GM23338 (cell line): ENCODE results near the gene UST. TPM values are rescaled to one million over a fixed set of nuclear protein-coding genes. Genes with fewer than 3 reads are reported as not detected.
"Not testable (repeated sequence)": the region's sequence is repeated elsewhere in the genome, so short reads cannot be mapped to it uniquely, and the experiment has no call there.

Experiments used
- ATAC-seq: fragments of 200-7000 bp; cut with Tn5 transposase; 3 replicates; pipeline ENCODE4 v1.9.1; 2020
- DNase-seq: peaks from one replicate; pipeline ENCODE4 v3.0.0-alpha.2; 2015; ENCODE audit warnings: low spot score
- H2AFZ ChIP-seq: fragments of 200-600 bp; sonication (generic); 2 replicates; pipeline ENCODE4 v1.8.0; 2016; ENCODE audit warnings: antibody characterized with exemption, mild to moderate bottlenecking, moderate library complexity
- H3F3A ChIP-seq: fragments of 200-600 bp; sonication (generic); replicated peaks from 2 replicates; pipeline ENCODE4 v1.8.0; 2017; ENCODE audit warnings: antibody characterized with exemption, mixed run types, low read depth
- H3K27ac ChIP-seq: fragments of 200-600 bp; sonication (generic); 2 replicates; pipeline ENCODE4 v1.6.1; 2016; ENCODE audit warnings: low read depth
- H3K27me3 ChIP-seq: fragments of 200-600 bp; sonication (generic); 2 replicates; pipeline ENCODE4 v1.8.0; 2016; ENCODE audit warnings: mild to moderate bottlenecking, mixed run types, moderate library complexity; ENCODE audit not compliant: insufficient read depth
- H3K36me3 ChIP-seq: fragments of 200-600 bp; sonication (generic); 2 replicates; pipeline ENCODE4 v1.8.0; 2016; ENCODE audit warnings: mild to moderate bottlenecking; ENCODE audit not compliant: insufficient read depth
- H3K4me1 ChIP-seq: fragments of 200-600 bp; sonication (generic); 2 replicates; pipeline ENCODE4 v1.8.0; 2016; ENCODE audit warnings: mild to moderate bottlenecking, moderate library complexity; ENCODE audit not compliant: insufficient read depth
- H3K4me2 ChIP-seq: fragments of 200-600 bp; sonication (generic); 2 replicates; pipeline ENCODE4 v1.7.1; 2017; ENCODE audit warnings: mixed run types
- H3K4me3 ChIP-seq: fragments of 200-600 bp; sonication (generic); 2 replicates; pipeline ENCODE4 v1.6.1; 2016; ENCODE audit warnings: mixed run types
- H3K79me2 ChIP-seq: fragments of 200-600 bp; sonication (generic); replicated peaks from 2 replicates; pipeline ENCODE4 v1.8.0; 2017; ENCODE audit warnings: mild to moderate bottlenecking; ENCODE audit not compliant: insufficient read depth
- H3K9me2 ChIP-seq: fragments of 200-600 bp; sonication (generic); 2 replicates; pipeline ENCODE4 v1.8.0; 2017; ENCODE audit not compliant: insufficient read depth
- H4K20me1 ChIP-seq: fragments of 200-600 bp; sonication (generic); replicated peaks from 2 replicates; pipeline ENCODE4 v1.8.0; 2017; ENCODE audit warnings: mild to moderate bottlenecking; ENCODE audit not compliant: insufficient read depth
- H3K27ac Mint-ChIP-seq: 2 replicates; pipeline ENCODE4 v1.8.0; 2020; ENCODE audit warnings: inconsistent platforms, mild to moderate bottlenecking, moderate library complexity, mixed read lengths
- H3K27me3 Mint-ChIP-seq: 3 replicates; pipeline ENCODE4 v1.8.0; 2022; ENCODE audit warnings: low read depth, mild to moderate bottlenecking, moderate library complexity, mixed read lengths, inconsistent platforms; ENCODE audit not compliant: insufficient read depth, poor library complexity
- H3K36me3 Mint-ChIP-seq: 3 replicates; pipeline ENCODE4 v1.8.0; 2021; ENCODE audit warnings: low read depth, mild to moderate bottlenecking, inconsistent platforms, moderate library complexity, mixed read lengths
- H3K4me1 Mint-ChIP-seq: 3 replicates; pipeline ENCODE4 v1.8.0; 2020; ENCODE audit warnings: mild to moderate bottlenecking, inconsistent platforms, mixed read lengths
- H3K4me3 Mint-ChIP-seq: 3 replicates; pipeline ENCODE4 v1.8.0; 2021; ENCODE audit warnings: moderate library complexity, mild to moderate bottlenecking, inconsistent platforms, mixed read lengths
- H3K9me3 Mint-ChIP-seq: 3 replicates; pipeline ENCODE4 v1.8.0; 2020; ENCODE audit warnings: moderate library complexity, mild to moderate bottlenecking, inconsistent platforms, mixed read lengths
- JUNB ChIP-seq: IDR thresholded peaks from one replicate; pipeline ENCODE4 v1.6.1; 2016; ENCODE audit warnings: antibody characterized with exemption; ENCODE audit not compliant: unreplicated experiment
- NANOG ChIP-seq: IDR thresholded peaks from 2 replicates; pipeline ENCODE4 v1.6.1; 2016; ENCODE audit warnings: antibody characterized with exemption, borderline replicate concordance
- POLR2AphosphoS5 ChIP-seq: IDR thresholded peaks from 2 replicates; pipeline ENCODE4 v1.6.1; 2016; ENCODE audit warnings: antibody characterized with exemption, low read depth
- polyA plus RNA-seq: library from polyadenylated mRNA; unstranded; fragments of >200 nt; fragmentation: Nextera tagmentation; extraction: Ambion mirVana; gene quantifications from 2 replicates; pipeline ENCODE4 v1.2.1, GENCODE V29; 2016
- total RNA-seq: library from RNA; depleted of rRNA; stranded (reverse); fragments of >200 nt; shearing (Covaris generic); gene quantifications from 2 replicates; pipeline ENCODE4 v1.2.3, GENCODE V29; 2014
- TF ChIP-seq, protein P1 (sequence below): IDR thresholded peaks from one replicate; pipeline ENCODE4 v1.6.1; 2018; ENCODE audit warnings: antibody characterized with exemption; ENCODE audit not compliant: unreplicated experiment
- TF ChIP-seq, protein P2 (sequence below), 2 experiments: fragments of 200-600 bp in 1 of 2; sonication (generic) in 1 of 2; conservative IDR thresholded peaks; 2 replicates each; pipeline versions ENCODE4 v1.5.1 to v1.6.1; 2016 to 2017; ENCODE audit warnings: antibody characterized with exemption in 2 of 2, low read depth in 2 of 2, mild to moderate bottlenecking in 2 of 2, moderate library complexity in 1 of 2

The UST gene
- total and polyA plus RNA-seq, 2 experiments from 2014 or later, result 12.6 to 33.0 TPM

- not testable (repeated sequence) for H3K4me3 Mint-ChIP-seq, H3K36me3 ChIP-seq, H3K79me2 ChIP-seq, H3K27me3 ChIP-seq, ATAC-seq, H3K4me3 ChIP-seq, H4K20me1 ChIP-seq, H3K9me2 ChIP-seq, H3K27me3 Mint-ChIP-seq, H3K4me1 ChIP-seq, H3K4me2 ChIP-seq, H3F3A ChIP-seq, DNase-seq, H3K9me3 Mint-ChIP-seq, H3K27ac ChIP-seq, H3K27ac Mint-ChIP-seq, H2AFZ ChIP-seq
- Mint-ChIP-seq H3K4me1 (peaks cover 30% of the 10 kb centered on the region), H3K36me3 (peaks cover 34% of the 10 kb centered on the region)
Measured at GRCh38 chr6:148956163-148956562, 209.3 kb downstream of the UST start.

- peaks cover 35% of the 10 kb centered on the region for H3K4me1 Mint-ChIP-seq
- H3K9me3 Mint-ChIP-seq, result peaks cover 8% of the 10 kb centered on the region
- H4K20me1 ChIP-seq, result no peaks in the 10 kb centered on the region
Measured at GRCh38 chr6:148957752-148958151, 210.9 kb downstream of the UST start.

GRCh38 chr6:148959008-148959407, 212.2 kb downstream of the UST start:
- Histone ChIP-seq H3K9me2 (no peaks in the 10 kb centered on the region), H2AFZ (no peak overlapping the region), H3F3A (no peaks in the 10 kb centered on the region), H3K4me2 (no peak overlapping the region), H3K27ac (no peak overlapping the region), H4K20me1 (no peaks in the 10 kb centered on the region), H3K27me3 (no peaks in the 10 kb centered on the region), H3K79me2 (no peaks in the 10 kb centered on the region; the same call in 1 of the 2 replicates), H3K4me3 (no peak overlapping the region), H3K4me1 (peaks cover 19% of the 10 kb centered on the region), H3K36me3 (no peaks in the 10 kb centered on the region; the same call in none of the 2 replicates)
- Mint-ChIP-seq H3K9me3 (peaks cover 8% of the 10 kb centered on the region), H3K36me3 (peaks cover 40% of the 10 kb centered on the region), H3K27ac (no peak overlapping the region), H3K4me3 (no peak overlapping the region), H3K4me1 (peaks cover 48% of the 10 kb centered on the region), H3K27me3 (peaks cover 7% of the 10 kb centered on the region)
- ATAC-seq (no peak), DNase-seq (no peak)
- TF ChIP-seq, protein P1, sequence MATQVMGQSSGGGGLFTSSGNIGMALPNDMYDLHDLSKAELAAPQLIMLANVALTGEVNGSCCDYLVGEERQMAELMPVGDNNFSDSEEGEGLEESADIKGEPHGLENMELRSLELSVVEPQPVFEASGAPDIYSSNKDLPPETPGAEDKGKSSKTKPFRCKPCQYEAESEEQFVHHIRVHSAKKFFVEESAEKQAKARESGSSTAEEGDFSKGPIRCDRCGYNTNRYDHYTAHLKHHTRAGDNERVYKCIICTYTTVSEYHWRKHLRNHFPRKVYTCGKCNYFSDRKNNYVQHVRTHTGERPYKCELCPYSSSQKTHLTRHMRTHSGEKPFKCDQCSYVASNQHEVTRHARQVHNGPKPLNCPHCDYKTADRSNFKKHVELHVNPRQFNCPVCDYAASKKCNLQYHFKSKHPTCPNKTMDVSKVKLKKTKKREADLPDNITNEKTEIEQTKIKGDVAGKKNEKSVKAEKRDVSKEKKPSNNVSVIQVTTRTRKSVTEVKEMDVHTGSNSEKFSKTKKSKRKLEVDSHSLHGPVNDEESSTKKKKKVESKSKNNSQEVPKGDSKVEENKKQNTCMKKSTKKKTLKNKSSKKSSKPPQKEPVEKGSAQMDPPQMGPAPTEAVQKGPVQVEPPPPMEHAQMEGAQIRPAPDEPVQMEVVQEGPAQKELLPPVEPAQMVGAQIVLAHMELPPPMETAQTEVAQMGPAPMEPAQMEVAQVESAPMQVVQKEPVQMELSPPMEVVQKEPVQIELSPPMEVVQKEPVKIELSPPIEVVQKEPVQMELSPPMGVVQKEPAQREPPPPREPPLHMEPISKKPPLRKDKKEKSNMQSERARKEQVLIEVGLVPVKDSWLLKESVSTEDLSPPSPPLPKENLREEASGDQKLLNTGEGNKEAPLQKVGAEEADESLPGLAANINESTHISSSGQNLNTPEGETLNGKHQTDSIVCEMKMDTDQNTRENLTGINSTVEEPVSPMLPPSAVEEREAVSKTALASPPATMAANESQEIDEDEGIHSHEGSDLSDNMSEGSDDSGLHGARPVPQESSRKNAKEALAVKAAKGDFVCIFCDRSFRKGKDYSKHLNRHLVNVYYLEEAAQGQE, result no peak
- TF ChIP-seq JUNB, result no peak
- TF ChIP-seq NANOG, result no peak
- TF ChIP-seq, protein P2, sequence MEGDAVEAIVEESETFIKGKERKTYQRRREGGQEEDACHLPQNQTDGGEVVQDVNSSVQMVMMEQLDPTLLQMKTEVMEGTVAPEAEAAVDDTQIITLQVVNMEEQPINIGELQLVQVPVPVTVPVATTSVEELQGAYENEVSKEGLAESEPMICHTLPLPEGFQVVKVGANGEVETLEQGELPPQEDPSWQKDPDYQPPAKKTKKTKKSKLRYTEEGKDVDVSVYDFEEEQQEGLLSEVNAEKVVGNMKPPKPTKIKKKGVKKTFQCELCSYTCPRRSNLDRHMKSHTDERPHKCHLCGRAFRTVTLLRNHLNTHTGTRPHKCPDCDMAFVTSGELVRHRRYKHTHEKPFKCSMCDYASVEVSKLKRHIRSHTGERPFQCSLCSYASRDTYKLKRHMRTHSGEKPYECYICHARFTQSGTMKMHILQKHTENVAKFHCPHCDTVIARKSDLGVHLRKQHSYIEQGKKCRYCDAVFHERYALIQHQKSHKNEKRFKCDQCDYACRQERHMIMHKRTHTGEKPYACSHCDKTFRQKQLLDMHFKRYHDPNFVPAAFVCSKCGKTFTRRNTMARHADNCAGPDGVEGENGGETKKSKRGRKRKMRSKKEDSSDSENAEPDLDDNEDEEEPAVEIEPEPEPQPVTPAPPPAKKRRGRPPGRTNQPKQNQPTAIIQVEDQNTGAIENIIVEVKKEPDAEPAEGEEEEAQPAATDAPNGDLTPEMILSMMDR (conservative IDR thresholded peaks at IDR 0.05; ENCODE audit: low read depth in 2 of 2), result no peak; a peak in 1 of 4 replicates

More at GRCh38 chr6:148957752-148958151, 210.9 kb downstream of the UST start:
- no peaks in the 10 kb centered on the region for H3K9me2 ChIP-seq
- no peak overlapping the region for H3K4me2 ChIP-seq
- peaks cover 12% of the 10 kb centered on the region; the same call in 1 of the 2 replicates for H3K4me1 ChIP-seq
- Mint-ChIP-seq H3K27me3 (peaks cover 2% of the 10 kb centered on the region), H3K36me3 (peaks cover 34% of the 10 kb centered on the region), H3K27ac (peak overlapping the region; percentile 22; the same call in 1 of the 2 replicates), H3K4me3 (no peak overlapping the region)
- no peak overlapping the region for H2AFZ ChIP-seq
- no peaks in the 10 kb centered on the region for H3F3A ChIP-seq
- ATAC-seq (no peak), DNase-seq (no peak)
- no peaks in the 10 kb centered on the region; the same call in none of the 2 replicates for H3K36me3 ChIP-seq
- H3K4me3 ChIP-seq, result no peak overlapping the region
- H3K27me3 ChIP-seq, result no peaks in the 10 kb centered on the region
- no peak overlapping the region for H3K27ac ChIP-seq
- no peaks in the 10 kb centered on the region; the same call in 1 of the 2 replicates for H3K79me2 ChIP-seq
- no peak for TF ChIP-seq NANOG
- no peak for TF ChIP-seq POLR2AphosphoS5
- TF ChIP-seq, protein P2 (conservative IDR thresholded peaks at IDR 0.05; ENCODE audit: low read depth in 2 of 2), result no peak
